GM19023 (cell line): ENCODE data around the gene SNX25.
"Not testable (repeated sequence)": the region's sequence is repeated elsewhere in the genome, so short reads cannot be mapped to it uniquely, and the experiment has no call there.

ENCODE experiments used
- ATAC-seq: cut with Tn5 transposase; IDR thresholded peaks from one replicate; pipeline ENCODE4 v1.9.1; 2021; ENCODE audit warnings: mild to moderate bottlenecking, moderate library complexity; ENCODE audit not compliant: unreplicated experiment

The SNX25 gene

DNA sequence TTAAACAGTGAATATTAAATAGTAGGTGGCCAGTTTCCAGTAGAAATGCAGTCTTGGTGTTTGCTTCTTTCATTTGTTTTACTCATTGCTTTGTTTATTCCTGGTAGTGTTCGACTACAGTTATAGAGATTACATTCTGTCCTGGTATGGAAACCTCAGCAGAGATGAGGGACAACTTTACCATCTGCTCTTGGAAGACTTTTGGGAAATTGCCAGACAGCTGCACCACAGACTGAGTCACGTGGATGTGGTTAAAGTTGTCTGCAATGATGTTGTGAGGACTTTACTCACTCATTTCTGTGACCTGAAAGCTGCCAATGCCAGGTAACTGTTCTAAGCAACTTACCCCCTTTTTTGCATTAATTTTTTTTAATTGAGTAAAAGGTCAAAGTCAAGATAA, 49.3 kb downstream of the SNX25 start:
- not testable (repeated sequence) for ATAC-seq

GRCh38 chr4:185259719-185260118, 50.3 kb downstream of the SNX25 start:
- ATAC-seq: no peak

DNA sequence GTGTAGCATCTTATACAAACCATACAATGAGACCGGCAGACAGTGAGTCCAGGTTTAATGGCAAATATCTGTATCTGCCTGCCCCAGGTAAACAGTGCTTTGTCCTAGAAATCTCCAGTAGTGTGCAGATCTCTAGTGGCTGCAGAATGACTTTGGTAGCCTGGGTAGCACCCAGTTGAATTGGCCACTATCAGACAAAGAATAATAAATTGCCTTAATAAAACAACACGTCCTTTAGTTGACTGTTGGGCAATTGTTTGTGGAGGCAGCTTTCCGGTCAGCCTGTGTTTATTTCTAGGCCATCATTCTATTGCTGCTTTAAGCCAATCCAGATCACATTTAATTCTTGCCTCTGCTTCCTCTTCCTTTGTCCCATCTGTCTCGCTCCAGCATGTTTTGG, 52.5 kb downstream of the SNX25 start:
- no peak for ATAC-seq

DNA sequence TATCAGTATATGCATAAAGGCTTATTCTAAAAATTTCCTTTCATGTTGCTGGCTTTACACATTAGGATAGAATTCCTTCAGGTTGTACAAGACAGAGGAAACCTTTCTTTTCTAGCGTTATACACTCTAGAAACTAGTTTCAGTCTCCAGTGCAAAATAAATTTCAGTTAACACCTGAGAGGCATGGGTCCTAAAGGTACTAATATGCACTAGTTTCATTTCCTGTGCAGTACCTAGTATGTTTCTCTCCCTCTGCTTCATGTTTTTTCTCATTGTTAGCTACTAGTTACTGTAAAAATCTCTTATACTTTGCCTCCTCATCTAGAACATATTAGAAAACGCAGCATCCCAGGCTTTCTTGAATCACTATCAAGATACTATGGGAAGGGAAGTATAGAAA, 54.0 kb downstream of the SNX25 start:
- ATAC-seq: no peak

DNA sequence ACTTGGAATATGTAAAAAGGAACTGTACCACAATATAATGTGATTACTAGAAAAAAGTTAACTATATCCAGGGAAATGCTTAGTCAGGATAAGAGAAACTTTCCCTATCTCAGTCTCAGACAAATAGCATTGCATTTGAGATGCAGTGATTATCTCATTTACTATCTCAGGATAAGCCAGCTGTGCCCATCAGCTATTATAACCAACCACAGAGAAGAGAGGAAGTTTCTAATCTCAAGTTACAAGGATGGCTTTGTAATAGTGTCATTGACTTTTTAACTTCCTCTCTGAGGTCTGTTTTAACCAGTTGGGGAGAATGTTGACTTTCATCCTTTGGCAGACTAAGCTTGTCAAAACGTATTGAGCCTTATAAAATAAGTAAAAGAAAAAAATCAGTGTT, 56.5 kb downstream of the SNX25 start:
- ATAC-seq: peak; percentile 74

GRCh38 chr4:185269286-185269685, 59.9 kb downstream of the SNX25 start:
- no peak for ATAC-seq

- ATAC-seq: no peak
These were observed 60.6 kb downstream of the SNX25 start for GRCh38 chr4:185270037-185270436.

DNA sequence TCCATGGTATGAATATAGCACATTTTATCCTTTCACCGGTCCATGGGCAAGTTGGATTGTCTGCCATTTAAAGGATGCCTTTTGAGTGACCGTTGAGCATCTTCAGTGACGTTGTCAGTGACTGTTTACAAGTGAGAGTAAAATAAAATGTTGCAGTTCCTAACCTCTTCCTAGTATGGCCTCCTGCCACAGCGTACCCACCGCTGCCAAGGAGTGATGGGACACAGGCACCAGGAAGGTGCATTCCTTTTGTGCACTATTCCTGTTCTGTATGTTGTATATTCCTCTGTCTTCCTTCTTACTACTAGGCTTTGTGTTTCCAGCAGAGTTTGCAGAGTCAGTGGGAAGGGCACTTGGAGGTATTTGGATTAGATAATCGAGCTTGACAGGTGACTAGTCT, 61.5 kb downstream of the SNX25 start:
- ATAC-seq: no peak

- ATAC-seq: no peak
These were observed 62.8 kb downstream of the SNX25 start for GRCh38 chr4:185272245-185272644.

- ATAC-seq: no peak
These were observed 66.1 kb downstream of the SNX25 start for GRCh38 chr4:185275501-185275900.

DNA sequence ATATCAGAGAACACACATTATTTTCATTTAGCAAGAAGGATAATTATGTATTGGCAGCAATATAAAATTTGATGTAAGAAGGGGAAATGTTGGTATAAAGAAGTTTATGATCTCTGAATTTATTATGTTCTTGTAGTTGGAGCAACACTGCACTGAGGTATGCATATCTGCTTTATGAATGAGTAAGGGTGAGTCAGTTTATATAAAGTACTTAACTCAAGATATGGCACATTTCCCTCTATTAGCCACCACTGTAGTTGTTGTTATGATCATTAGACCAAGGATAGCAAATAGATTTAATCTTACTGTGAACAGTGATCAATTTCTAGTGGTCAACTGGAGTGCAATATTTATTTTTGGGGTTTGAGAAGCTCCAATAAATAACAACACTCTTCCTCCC, 66.6 kb downstream of the SNX25 start:
- no peak for ATAC-seq

- ATAC-seq: no peak
These were observed 69.3 kb downstream of the SNX25 start for GRCh38 chr4:185278716-185279115.

GRCh38 chr4:185280608-185281007, 71.2 kb downstream of the SNX25 start:
- ATAC-seq: no peak

DNA sequence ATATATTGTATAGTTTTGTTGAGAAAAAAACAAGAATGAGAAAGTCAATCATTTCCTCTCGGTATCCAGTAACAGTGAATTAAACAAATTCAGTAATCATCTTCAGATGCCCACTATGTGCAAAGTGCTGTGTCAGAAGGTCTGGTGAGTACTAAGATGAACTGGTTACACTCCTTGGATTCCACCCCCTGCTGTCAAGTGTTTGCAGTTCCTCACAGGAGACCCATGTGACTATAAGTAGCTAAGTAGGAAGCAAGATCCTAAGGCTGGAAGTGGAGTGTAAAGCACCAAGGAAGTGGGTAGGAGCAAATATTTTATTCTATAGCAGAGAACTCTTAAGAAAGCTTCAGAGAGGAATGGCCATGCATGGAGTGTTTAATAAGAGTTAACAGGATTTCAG, 73.6 kb downstream of the SNX25 start:
- ATAC-seq: no peak

GRCh38 chr4:185283723-185284122, 74.3 kb downstream of the SNX25 start:
- no peak for ATAC-seq

DNA sequence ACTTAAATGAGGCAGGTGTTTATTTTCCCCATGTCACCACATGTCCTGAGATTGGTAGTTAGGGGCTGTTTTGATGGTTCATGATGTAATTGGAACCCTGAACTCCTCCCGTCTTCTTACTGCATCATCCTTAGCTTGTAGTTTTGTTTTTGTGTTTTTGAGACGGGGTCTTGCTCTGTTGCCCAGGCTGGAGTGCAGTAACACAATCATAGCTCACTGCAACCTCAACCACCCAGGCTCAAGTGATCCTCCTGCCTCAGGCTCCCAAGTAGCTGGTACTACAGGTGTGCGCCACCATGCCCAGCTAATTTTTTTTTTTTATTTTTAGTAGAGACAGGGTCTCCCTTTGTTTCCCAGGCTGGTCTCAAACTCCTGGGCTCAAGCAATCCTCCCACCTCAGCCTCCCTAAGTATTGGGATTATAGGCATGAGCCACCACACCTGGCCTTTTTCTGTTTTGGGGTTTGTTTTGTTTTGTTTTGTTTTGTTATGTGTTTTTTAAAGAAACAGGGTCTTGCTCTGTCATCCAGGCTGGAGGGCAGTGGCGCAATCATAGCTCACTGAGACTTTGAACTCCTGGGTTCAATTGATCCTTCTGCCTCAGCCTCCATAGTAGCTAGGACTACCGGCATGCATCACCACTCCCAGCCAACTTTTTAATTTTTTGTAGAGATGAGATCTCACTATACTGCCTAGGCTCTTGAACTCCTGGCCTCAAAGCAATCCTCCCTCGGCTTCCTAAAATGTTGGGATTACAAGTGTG, 76.4 kb downstream of the SNX25 start:
- no peak for ATAC-seq

GRCh38 chr4:185286571-185286970, 77.2 kb downstream of the SNX25 start:
- ATAC-seq: no peak

GRCh38 chr4:185287031-185287430, 77.6 kb downstream of the SNX25 start:
- ATAC-seq: no peak

- no peak for ATAC-seq
These were observed 80.7 kb downstream of the SNX25 start for GRCh38 chr4:185290018-185290607.

- ATAC-seq: no peak
These were observed 81.3 kb downstream of the SNX25 start for GRCh38 chr4:185290656-185291055.

GRCh38 chr4:185293202-185293601, 83.8 kb downstream of the SNX25 start:
- ATAC-seq: no peak

- ATAC-seq: no peak
These were observed 87.5 kb downstream of the SNX25 start for GRCh38 chr4:185296665-185297460.
